ENCODE results near the gene DENND11.
"Not testable (repeated sequence)": the region's sequence is repeated elsewhere in the genome, so short reads cannot be mapped to it uniquely, and the experiment has no call there.

The DENND11 gene

DNA sequence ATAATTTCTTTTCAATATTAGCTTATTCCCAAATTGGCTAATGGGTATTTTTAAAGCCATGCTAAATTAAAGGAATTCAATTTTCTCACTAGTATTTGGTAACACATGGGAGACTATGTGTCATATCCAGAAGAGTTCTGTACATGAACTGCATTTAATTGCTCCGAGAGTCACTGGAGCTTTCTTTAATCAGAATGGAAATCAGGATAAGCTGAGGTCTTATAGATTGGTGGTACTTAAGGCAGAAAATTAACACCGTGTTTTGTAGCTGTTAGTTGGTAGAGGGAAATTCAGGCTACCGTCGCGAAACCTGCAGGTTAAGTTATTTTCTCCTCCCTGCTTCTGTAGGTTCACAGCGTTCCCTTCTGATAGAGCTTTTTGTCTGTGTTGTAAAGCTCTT, 6.4 kb upstream of the DENND11 start, which contains the start of gene WEE2:
TSS of gene WEE2 (plus strand) at position 3 of the 400 bp plus-strand sequence. CDS start 406 bp downstream, outside the sequence.
- DNase-seq (ENCODE audit: low read depth), result no peak

DNA sequence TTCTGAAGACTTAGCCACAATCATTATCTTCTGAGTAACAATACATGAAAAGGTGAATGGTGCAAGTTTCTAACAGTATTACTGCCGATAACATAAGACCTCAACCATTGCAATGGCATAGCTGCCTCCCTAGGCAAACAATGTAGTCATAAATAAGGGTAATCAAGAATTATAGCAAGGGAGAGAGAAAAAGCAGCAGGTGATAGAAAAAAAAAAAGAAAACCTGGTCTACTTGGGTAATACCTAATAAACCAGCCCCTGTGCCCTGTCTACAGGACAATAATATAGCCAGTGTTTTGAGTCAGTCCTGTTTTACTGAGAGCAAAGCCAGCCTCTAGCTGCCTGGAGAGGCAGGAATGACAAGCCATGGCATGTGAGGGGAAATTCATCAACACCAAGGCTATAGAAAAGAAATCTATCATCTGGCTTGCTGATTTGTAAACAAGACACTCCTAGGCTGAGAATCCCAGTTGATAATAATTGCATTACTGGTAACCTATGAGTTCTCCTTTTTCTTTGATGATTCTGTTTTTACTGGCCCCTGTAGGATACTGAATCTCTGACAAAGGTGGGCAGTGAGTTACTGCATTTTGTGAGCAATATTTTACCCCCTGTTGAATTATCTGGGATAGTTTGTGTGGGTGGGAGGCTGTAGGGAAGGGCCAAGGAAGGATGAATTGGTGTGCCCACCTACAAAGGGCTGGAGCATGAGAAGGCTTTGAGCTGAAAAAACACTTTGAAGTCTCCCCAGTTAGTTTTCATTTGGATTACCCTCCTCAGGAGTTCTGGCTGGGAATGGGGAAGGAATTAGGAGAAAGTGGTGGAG, 4.5 kb upstream of the DENND11 start:
- DNase-seq (ENCODE audit: low read depth), result no peak

DNA sequence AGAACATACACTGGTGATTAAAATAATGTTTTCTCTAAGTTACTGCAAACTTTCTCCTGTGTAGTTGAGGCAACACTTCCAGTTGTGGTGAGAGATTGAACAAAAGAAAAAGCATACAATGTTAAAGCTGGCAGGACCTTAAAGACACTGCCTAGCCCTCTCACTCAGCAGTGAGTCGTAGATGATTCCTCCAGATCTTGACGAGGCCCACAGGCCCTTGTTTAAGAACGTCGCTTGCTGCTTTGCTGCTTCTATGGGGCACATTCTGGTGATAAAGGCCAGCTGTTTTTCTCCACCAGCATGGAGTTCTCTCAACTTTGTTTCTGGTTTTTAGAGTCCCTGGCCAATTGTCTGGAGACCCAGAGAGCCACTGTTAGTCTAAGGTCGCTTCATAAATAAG, 2.8 kb upstream of the DENND11 start:
- DNase-seq (ENCODE audit: low read depth), result no peak

DNA sequence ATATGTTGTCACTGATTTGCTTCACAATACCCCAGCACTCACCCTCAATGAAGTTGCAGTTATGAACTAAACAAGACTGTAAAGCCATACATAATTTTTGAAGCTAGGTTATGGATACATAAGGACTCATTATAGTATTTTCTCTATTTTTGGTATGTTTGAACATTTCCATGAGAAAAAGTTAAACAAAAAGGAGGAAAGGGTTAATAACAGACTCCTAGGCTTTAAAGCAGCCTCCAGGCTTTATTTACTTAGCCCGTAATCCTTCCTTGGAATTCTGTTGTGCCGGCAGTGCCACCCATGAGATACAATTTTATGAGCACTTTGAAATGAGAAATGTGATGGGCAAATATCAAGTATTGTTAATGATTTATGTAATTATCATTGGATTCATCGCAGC, 2.1 kb upstream of the DENND11 start:
- no peak for DNase-seq (ENCODE audit: low read depth)

DNA sequence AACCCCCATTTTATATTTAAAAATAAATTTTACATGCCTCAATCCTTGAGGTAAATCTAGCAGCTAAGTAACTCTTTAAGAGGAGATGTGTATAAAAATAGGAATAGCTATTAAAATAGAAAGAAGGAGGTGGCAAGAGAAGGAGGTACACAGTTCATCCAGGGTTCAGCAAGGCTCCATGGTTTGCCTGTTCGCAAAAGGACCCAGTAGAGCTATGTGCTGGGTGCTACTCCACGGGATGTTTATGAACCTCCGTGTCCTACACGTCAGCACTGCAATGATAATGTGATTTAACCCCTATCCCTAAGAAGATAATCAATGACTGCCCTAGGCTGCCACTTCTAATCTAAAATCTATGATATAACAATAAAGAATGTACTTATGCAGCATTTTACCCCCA, 926 bp upstream of the DENND11 start:
- no peak for DNase-seq (ENCODE audit: low read depth)

DNA sequence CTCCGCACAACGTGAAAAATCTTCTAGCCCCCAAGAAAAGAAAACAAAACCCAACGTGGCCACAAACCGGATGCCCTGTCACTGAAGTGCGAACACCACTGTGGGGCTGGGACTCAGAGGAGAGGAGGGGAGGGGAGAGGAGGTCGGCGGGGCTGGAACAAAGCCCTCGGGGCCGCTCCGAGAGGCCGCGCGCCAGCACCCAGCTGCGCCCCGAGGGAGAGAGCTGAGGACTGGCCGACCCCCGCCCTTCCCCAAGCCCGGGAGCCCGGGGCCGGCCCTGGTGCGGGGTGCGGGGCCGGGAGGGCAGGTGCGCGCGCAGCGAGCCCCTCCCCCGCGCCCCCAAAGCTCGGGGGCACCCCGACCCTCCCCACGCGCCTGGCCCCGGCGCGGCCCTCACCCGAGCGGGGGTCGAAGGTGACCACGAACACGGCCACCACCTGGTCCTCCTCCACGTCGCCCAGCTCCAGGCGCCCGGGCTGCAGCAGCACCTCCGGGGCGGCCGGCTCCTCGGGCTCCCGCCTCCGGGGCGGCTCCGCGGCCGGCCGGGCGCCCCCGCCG, 398 bp downstream of the DENND11 start:
- no peak for DNase-seq (ENCODE audit: low read depth)

DNA sequence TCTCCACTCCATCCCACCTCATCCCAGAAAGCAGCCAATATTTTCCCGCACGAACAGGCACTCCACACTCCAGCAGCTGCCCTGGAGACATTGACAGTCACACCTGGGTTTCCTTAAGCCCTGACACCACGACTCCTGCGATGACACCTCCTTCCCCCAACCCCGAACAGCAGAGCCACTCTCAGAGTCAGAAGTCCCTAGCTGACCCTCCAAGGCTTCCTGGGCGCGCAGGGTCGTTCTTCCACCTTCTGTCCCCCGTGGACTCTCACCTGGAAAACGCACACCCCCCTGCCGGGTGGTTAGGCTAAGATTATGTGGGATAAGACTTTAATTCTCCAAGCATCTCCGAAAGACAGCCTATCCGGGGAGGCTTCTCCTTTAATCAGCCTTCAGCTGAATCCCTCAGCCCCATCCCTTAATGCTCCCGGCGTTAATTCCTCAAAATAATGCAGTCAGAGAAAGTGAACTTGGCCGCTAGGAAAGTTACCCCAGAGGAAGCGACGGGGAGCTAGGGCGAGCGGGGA, 1.1 kb downstream of the DENND11 start:
- no peak for DNase-seq (ENCODE audit: low read depth)

DNA sequence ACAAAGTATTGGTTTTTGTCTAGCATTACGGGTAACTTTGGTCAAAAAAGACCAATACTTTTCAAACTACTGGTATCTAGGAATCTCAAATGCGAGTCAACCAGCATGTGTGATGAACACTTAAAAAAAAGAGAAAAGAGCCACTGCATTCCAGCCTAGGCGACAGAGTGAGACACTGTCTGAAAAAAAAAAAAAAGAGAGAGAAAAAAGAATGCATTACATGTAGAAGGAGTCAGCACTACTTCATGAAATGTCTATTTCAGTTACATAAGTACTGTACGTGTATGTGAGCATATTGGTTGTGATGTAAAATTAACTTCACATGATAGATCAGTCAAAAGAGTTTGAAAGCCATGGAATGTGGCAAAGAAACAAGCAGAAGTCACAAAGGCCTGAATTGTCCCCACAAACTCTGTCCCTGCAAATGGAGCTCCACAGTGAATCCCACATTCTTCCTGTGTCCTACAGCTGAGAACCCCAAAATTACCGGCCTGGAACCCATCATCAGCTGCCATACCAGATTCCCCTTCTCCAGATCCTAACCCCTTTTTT, 1.6 kb downstream of the DENND11 start:
- no peak for DNase-seq (ENCODE audit: low read depth)

DNA sequence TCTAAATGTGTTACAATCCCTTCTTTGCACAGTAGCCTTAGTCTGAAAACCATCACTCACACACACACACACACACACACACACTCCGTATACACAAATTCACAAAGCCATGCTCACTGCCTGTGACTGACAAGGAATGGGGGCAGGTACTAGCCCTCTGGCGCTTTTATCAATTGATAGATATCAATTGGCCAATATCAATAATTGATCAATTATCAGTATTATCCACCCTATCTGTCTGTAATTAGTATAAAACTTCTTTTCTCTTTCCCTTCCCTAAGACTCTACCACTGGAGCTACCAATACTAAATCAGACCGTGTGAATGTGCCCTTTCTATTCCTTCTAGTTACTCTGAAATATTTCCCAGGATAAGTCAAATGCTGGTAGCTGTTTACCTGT, 2.1 kb downstream of the DENND11 start:
- no peak for DNase-seq (ENCODE audit: low read depth)

DNA sequence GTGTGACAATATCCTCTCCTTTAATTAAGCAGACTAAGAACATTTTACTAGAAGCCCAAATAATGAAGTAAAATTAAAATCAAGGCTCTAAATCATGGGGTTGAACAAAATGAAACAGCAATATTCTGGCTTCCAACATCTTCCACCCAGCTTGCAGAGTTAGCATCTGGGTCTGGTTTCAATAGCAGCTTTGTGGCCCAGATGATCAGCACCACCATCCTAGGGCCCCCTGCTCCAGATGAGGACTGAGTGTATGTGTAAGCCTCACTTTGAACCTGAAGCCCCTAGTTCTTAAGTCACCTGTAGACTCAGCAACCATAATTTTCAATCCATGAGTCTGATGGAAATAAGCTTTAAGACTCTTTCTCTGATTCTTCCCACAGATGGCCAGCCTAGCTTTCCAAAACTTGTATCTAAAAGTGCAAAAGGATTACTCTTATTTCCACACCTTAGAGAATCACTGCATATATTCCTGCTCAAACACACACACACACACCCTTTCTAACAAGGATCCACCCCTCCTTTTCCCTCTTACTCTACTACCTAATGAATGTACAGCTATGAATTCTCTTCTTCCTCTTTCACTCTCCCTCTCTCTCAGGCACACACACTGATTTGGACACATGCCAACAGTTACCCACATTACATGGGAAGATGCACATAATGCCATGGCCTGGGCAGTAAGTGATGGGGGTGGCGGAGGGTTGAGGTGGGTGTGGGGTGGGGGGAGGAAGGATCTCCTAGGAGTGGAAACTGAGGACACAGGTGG, 3.5 kb downstream of the DENND11 start:
- no peak for DNase-seq (ENCODE audit: low read depth)

DNA sequence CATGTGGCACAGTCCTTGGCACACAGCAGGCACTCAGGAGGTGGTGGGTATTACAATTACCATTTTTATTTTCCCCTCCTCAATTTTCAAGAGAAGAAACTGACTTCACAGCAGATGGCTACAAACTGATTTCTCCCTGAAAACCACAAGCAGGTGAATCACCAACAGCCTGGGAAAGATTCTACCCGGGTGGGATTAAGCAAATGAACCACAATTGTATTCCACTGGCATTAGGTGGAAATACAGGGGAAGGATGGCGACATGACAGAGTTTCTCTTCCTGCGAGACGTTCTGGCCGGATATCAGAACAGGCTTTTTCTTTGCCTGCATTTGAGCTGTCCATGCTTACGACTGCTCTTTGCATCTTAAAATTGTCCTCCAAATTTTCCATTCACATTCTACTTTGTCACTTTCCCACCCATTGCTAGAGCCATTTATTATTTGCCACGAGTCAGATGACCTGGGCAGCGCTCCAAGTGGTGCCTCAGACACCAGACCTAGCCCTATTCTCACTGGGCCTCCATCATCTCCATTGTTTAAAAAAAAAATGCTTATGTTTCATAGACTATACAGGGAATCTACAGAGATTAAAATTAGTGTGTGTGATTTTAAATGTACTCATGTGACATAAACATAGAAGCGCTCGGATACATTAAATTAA, 4.6 kb downstream of the DENND11 start:
- DNase-seq (ENCODE audit: low read depth), result no peak

DNA sequence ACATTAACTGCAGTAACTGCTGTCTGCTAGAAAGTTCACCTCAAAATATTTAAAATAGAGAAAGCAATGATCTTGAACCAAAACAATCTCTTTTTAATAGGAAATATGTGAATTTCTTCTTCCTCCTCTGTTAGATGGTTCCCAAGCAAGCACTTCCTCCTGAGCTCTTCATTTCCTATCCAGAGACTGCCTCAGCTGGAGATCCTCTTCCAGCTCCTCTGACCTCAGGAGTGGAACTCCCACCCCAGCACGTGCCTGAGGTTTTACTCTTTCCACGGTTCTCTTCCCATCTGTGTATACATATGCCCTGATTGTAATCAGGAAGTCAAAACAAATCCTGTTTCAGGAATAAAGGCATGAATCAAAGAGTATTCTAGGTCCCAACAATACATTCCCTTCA, 5.6 kb downstream of the DENND11 start:
- DNase-seq (ENCODE audit: low read depth), result no peak

DNA sequence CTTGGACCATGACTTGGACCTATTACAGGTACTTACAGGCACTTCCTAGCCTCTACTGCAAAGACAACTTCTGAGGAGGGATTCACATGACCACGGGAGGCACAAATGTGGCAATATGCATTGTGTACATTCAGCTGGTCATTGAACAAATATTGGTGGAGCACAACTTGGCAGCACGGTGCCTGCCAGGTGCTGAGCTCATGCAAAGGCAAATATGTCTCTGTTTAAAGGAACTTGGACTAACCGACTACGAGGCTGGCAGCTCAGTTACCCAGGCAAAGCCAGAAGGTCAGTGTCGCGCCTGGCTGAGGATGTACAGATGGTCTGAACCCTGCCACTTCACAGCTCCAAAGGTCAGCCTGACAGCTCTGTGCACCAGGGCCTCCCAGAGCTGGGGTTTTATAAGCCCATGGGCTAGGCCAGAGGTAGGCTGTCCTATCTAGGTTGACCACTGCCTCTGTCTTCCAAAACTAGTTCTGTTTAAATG, 6.1 kb downstream of the DENND11 start:
- DNase-seq (ENCODE audit: low read depth), result no peak

DNA sequence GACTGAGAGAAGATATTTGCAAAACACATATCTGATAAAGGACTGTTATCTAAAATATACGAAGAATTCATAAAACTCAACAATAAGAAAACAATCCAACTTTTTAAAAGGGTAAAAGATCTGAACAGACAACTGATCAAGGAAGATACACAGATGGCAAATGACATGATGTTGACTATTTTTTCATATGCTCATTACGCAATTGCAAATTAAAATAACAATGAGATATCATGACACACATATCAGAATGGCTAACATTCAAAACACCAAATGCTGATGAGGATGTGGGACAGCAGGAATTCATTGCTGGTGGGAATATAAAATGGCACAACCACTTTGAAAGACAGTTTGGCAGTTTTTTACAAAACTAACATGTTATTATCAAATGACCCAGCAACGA, 8.9 kb downstream of the DENND11 start:
- DNase-seq (ENCODE audit: low read depth), result no peak

DNA sequence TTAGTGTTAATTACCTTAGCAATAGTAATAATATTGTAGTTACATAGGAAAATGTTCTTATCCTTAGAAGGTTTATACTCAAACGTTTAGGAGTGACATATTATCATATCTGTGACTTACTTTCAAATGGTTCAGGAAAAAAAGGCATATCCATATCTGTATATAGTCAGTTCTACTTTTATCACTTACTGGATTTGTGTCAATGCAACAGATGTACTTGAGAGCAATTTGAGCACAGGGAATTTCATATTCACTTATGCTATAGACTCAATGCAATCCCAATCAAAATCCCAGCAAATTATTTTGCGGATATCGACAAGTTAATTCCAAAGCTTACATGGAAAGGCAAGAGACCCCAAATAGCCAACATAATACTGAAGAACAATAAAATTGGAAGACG, 10.0 kb downstream of the DENND11 start:
- DNase-seq (ENCODE audit: low read depth), result no peak

DNA sequence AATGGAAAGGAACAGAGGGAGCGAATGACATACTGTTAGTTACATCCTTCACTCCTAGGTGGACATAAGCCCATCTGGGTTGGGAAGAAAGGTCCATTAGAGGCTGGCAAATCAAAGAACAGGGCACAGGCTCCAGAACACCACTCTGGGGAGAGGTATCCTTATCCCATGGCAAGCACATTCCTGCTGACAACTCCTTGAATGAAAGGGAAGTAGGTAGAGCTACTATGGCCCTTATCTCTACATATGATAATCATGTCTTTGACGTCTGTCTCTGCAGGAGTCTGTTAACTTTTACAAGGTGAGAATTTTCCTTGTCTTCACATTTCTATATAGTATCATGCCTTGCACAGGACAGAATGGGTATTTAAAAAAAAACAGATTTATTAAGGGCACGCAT, 10.4 kb downstream of the DENND11 start:
- DNase-seq (ENCODE audit: low read depth), result no peak

DNA sequence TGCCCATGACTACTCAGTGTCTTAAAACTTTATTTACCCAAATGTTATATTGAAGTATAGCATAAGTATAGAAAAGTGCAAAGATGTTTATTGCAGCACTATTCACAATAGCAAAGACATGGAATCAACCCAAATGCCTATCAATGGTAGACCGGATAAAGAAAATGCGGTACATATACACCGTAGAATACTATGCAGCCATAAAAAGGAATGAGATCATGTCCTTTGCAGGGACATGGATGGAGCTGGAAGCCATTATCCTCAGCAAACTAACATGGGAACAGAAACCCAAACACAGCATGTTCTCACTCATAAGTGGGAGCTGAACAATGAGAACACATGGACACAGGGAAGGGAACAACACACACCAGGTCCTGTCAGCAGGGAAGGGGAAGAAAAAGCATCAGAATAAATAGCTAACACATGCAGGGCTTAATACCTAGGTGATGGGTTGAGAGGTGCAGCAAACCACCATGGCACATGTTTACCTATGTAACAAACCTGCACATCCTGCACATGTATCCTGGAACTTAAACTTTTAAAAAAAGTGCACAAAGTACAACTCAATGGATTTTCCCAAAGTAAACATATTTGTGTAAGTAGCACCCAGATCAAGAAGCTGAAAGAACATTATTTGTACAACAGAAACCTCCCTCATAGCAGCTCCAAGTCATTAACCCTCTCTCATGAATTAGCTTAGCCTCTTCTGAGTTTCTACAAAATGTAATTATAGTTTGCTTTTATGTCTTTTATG, 12.7 kb downstream of the DENND11 start:
- not testable (repeated sequence) for DNase-seq (ENCODE audit: low read depth)

DNA sequence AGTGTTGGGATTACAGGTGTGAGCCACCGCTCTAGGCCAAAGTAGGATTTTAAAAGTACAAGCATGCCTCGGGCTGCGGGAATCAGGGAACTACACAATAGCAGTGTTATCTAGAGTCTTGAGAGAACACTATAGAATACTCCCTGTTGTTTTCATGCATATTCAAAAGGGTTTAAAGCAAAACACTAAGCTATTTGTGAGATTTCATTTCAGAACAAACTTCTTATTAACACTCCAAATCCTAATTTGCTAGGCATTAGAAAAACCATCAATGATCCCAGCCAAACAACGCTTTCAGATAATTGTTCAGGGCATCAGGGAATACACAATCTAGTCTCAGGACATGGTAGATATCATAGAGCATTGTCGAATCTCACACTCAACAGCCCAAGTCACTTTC, 13.9 kb downstream of the DENND11 start:
- no peak for DNase-seq (ENCODE audit: low read depth)

DNA sequence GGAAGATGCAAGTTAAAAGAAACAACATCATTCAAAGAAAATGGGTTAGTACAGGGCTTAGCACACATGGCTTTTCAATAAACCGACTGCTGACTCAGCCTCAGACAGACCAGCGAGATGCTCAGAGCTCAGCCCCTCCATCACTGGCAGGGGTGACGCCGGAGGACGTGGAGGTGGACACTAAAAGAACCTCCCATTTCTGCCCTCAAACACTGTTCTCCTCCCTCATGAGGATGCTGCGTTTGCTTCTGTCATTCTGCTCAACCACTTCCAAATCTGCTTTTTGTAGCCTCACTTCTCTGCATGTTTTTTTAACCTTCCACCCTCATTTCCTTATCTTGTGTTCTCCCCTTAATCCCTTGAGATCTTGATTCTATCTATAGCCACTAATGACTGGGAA, 15.3 kb downstream of the DENND11 start:
- DNase-seq (ENCODE audit: low read depth), result no peak

DNA sequence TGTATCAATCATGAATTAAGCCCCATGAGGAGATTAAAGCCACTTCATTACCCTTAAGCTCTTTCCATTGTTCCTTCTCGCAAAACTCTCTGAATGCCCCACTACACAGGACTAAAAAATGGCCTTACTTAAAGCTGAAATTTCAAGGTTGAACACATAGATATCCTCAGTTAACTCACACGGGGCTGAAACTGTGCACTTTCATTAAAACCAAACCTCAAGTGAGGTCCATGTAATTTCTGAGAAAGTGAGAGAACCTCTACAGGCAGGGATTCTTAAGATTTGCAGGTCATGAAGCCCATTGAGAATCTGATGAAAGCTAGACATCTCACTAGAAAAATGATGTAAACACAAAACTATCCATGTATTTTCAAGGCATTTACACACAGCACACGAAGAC, 15.9 kb downstream of the DENND11 start:
- DNase-seq (ENCODE audit: low read depth), result no peak

All from GM04504 (cell line).